ENCODE measurements around the gene LRRC58. TPM values are rescaled to one million over a fixed set of nuclear protein-coding genes. Genes with fewer than 3 reads are reported as not detected.
A peak's percentile ranks its signal among the peaks of the same experiment; 100 is the strongest.

Gene LRRC58
- total and polyA plus RNA-seq, 2 of the 13 experiments (the other 11 are each of a cell fraction or from before 2014, with no cell fraction given): 9.7 to 17.3 TPM

DNA sequence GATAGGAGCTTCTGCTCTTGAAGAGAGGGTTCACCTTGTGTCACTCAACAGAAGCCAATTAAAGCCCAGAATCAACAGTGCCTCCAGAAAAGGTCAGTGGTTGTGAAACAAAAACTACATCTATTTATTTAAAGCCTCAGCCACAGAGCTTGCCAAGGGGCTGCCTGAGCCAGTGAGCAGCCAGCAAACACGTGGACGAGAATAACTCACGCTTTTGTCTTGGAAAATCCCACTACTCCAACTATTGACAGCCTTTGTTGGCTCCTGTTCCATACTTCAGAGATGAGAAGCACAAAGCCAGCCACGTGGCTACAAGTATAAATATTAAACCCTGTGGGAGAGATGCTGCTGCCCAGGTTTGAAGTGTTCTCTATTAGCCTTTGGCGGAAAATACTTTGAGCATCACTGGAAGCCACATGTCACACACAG is 74.4 kb downstream of the LRRC58 start (continued):
- TF ChIP-seq DR1 (CRISPR knock-in tag; IDR thresholded peaks at IDR 0.05) (no peak), PTBP1 (IDR thresholded peaks at IDR 0.05; ENCODE audit: low read depth, low read length, poor library complexity, severe bottlenecking) (no peak), ARNTL (CRISPR knock-in tag; IDR thresholded peaks at IDR 0.05) (peak; percentile 95), HNF4A (CRISPR knock-in tag; IDR thresholded peaks at IDR 0.05) (peak; percentile 54; the same call in 1 of the 2 replicates), TAF15 (IDR thresholded peaks at IDR 0.05; ENCODE audit: low read depth, low read length, poor library complexity, severe bottlenecking) (no peak), ZNF572 (CRISPR knock-in tag; IDR thresholded peaks at IDR 0.05) (no peak), FUBP1 (CRISPR knock-in tag; IDR thresholded peaks at IDR 0.05; ENCODE audit: borderline replicate concordance) (no peak), MEF2D (CRISPR knock-in tag; IDR thresholded peaks at IDR 0.05) (peak; percentile 79), SP5 (CRISPR knock-in tag; IDR thresholded peaks at IDR 0.05; ENCODE audit: borderline replicate concordance, low read depth) (no peak; the same call in 1 of the 2 replicates), PLSCR1 (CRISPR knock-in tag; IDR thresholded peaks at IDR 0.05; ENCODE audit: borderline replicate concordance) (no peak), NR0B2 (CRISPR knock-in tag; IDR thresholded peaks at IDR 0.05) (no peak), NFKB2 (CRISPR knock-in tag; IDR thresholded peaks at IDR 0.05; ENCODE audit: borderline replicate concordance) (no peak), PRDM15 (CRISPR knock-in tag; IDR thresholded peaks at IDR 0.05) (no peak), PLRG1 (conservative IDR thresholded peaks at IDR 0.05) (no peak), ZNF33A (CRISPR knock-in tag; IDR thresholded peaks at IDR 0.05; ENCODE audit: borderline replicate concordance) (no peak), FOXA1 (IDR thresholded peaks at IDR 0.05) (no peak), FOXA1 (CRISPR knock-in tag; IDR thresholded peaks at IDR 0.05) (peak; percentile 75), ZNF564 (CRISPR knock-in tag; IDR thresholded peaks at IDR 0.05) (0 out of 2 replicates have a peak, but pooled peaks have one; percentile 32), DBP (CRISPR knock-in tag; IDR thresholded peaks at IDR 0.05; ENCODE audit: not compliant biosample characterization) (no peak), THYN1 (CRISPR knock-in tag; IDR thresholded peaks at IDR 0.05; ENCODE audit: borderline replicate concordance, low read depth) (no peak), RXRA (CRISPR knock-in tag; IDR thresholded peaks at IDR 0.05) (peak; percentile 68; the same call in 1 of the 2 replicates), BHLHE40 (IDR thresholded peaks at IDR 0.05; ENCODE audit: low read length) (peak; percentile 84)

Measured in HepG2 (cell line).